PC-9 (cell line): ENCODE measurements around the gene ACADS.

Experiments
- CTCF ChIP-seq: fragments of 200-600 bp; sonication (generic); conservative IDR thresholded peaks from 2 replicates; pipeline ENCODE4 v1.6.1; 2017; ENCODE audit warnings: mixed run types, antibody characterized with exemption, mild to moderate bottlenecking, moderate library complexity
- EZH2 ChIP-seq: fragments of 200-600 bp; sonication (generic); IDR thresholded peaks from 2 replicates; pipeline ENCODE4 v1.8.0; 2017; ENCODE audit warnings: antibody characterized with exemption, low read depth

- TF ChIP-seq CTCF (no peak), EZH2 (no peak)
Measured at GRCh38 chr12:120699553-120699952, 26.1 kb upstream of the ACADS start.
